Measurements from ENCODE around the gene C5orf58.

C5orf58 gene

DNA sequence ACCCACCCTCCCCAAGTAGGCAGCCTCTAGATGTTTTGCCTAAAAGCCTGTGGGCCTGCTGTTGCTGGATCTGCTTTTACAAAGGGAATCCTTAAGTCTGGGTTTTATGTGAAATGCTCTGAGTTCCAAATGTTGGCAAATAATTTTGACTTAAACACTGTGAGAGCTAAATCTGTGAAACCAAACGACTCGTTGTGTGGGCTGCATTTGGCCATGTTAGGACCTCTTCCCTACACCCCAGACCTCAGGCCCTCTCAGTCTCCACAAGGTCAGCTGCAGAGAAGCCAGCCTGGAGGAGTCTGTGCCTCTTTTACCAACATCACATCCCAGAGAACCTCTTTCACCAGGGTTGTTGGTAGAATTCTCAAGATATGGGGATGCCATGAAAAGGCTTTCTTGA, 55.4 kb downstream of the C5orf58 start:
- H2BK120ac ChIP-seq (ENCODE audit: low read depth, low read length), result no peak overlapping the region
- WGBS (ENCODE audit: extremely low coverage, insufficient coverage, low lambda C conversion rate), result no CpG with 5 or more reads among the region's 2 CpGs

DNA sequence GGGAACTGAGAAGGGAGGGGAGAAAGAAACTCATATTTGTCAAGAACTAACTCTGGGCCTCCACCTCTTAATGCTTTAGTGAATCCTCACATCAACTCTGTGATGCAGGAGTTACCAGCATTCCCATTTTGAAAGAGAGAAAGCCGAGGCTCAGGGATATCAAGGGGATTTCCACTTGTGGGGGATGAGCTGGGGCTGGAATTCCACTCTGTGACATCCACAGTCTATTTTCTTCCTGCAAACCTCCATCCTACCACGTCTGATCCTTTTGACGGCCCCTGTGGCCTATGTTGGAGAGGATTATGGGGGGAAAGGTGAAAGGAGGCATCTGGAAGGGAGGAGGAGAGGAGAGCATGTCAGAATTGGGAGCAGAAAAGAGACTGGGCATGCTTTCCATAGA, 55.8 kb downstream of the C5orf58 start:
- H3K18ac ChIP-seq (ENCODE audit: low read length), result no peak overlapping the region
- no peaks in the 10 kb centered on the region for H3K27me3 ChIP-seq (ENCODE audit: insufficient read depth, low read length, poor library complexity)
- H4K5ac ChIP-seq (ENCODE audit: low read length), result no peak overlapping the region
- H3K36me3 ChIP-seq (ENCODE audit: control insufficient read depth, insufficient read depth, low read length), result no peaks in the 10 kb centered on the region
- no peak overlapping the region for H2AK5ac ChIP-seq (ENCODE audit: low read length)
- no peak overlapping the region for H3K56ac ChIP-seq (ENCODE audit: low read length)
- H2BK120ac ChIP-seq (ENCODE audit: low read depth, low read length), result no peak overlapping the region
- H4K8ac ChIP-seq (ENCODE audit: low read depth, low read length), result no peak overlapping the region
- H2BK5ac ChIP-seq (ENCODE audit: low read length), result no peak overlapping the region
- WGBS (ENCODE audit: extremely low coverage, insufficient coverage, low lambda C conversion rate), result no CpG with 5 or more reads among the region's 3 CpGs
- DNase-seq, result no peak
- no peak overlapping the region for H3K23ac ChIP-seq (ENCODE audit: low read length)
- no peak overlapping the region for H3K4ac ChIP-seq (ENCODE audit: low read depth, low read length)
- no peaks in the 10 kb centered on the region for H3K79me2 ChIP-seq (ENCODE audit: control insufficient read depth, insufficient read depth, low read length)
- H3K9ac ChIP-seq (ENCODE audit: low read length), result no peak overlapping the region
- no peak overlapping the region for H3K4me3 ChIP-seq (ENCODE audit: low read length)
- H3K79me1 ChIP-seq (ENCODE audit: low read length), result no peaks in the 10 kb centered on the region
- H3K4me1 ChIP-seq (ENCODE audit: control insufficient read depth, low read depth, low read length), result peaks cover 2% of the 10 kb centered on the region
- no peak overlapping the region for H2BK15ac ChIP-seq (replicated peaks; ENCODE audit: low read depth)
- no peak overlapping the region for H3K4me2 ChIP-seq (ENCODE audit: low read length)
- no peak overlapping the region for H3K27ac ChIP-seq (ENCODE audit: low read depth, low read length)

More for the DNA sequence above, 55.4 kb downstream of the C5orf58 start:
- Histone ChIP-seq H4K5ac (ENCODE audit: low read length) (no peak overlapping the region), H3K9ac (ENCODE audit: low read length) (no peak overlapping the region), H3K27ac (ENCODE audit: low read depth, low read length) (no peak overlapping the region), H3K79me2 (ENCODE audit: control insufficient read depth, insufficient read depth, low read length) (no peaks in the 10 kb centered on the region), H3K4ac (ENCODE audit: low read depth, low read length) (no peak overlapping the region), H3K4me1 (ENCODE audit: control insufficient read depth, low read depth, low read length) (peaks cover 2% of the 10 kb centered on the region), H2AK5ac (ENCODE audit: low read length) (no peak overlapping the region), H3K4me2 (ENCODE audit: low read length) (no peak overlapping the region), H4K8ac (ENCODE audit: low read depth, low read length) (no peak overlapping the region), H2BK5ac (ENCODE audit: low read length) (no peak overlapping the region), H2BK15ac (replicated peaks; ENCODE audit: low read depth) (no peak overlapping the region), H3K4me3 (ENCODE audit: low read length) (no peak overlapping the region), H3K36me3 (ENCODE audit: control insufficient read depth, insufficient read depth, low read length) (no peaks in the 10 kb centered on the region), H3K27me3 (ENCODE audit: insufficient read depth, low read length, poor library complexity) (no peaks in the 10 kb centered on the region), H3K56ac (ENCODE audit: low read length) (no peak overlapping the region), H3K79me1 (ENCODE audit: low read length) (no peaks in the 10 kb centered on the region), H3K18ac (ENCODE audit: low read length) (no peak overlapping the region), H3K23ac (ENCODE audit: low read length) (no peak overlapping the region)
- no peak for DNase-seq

GRCh38 chr5:170289121-170289520, 56.3 kb downstream of the C5orf58 start:
- Histone ChIP-seq H3K56ac (ENCODE audit: low read length) (no peak overlapping the region), H3K4me2 (ENCODE audit: low read length) (no peak overlapping the region), H3K36me3 (ENCODE audit: control insufficient read depth, insufficient read depth, low read length) (no peaks in the 10 kb centered on the region), H3K23ac (ENCODE audit: low read length) (no peak overlapping the region), H2BK120ac (ENCODE audit: low read depth, low read length) (no peak overlapping the region), H2BK15ac (replicated peaks; ENCODE audit: low read depth) (no peak overlapping the region), H4K5ac (ENCODE audit: low read length) (no peak overlapping the region), H3K18ac (ENCODE audit: low read length) (no peak overlapping the region), H3K4ac (ENCODE audit: low read depth, low read length) (no peak overlapping the region), H2AK5ac (ENCODE audit: low read length) (no peak overlapping the region), H4K8ac (ENCODE audit: low read depth, low read length) (no peak overlapping the region), H3K4me1 (ENCODE audit: control insufficient read depth, low read depth, low read length) (peaks cover 2% of the 10 kb centered on the region), H2BK5ac (ENCODE audit: low read length) (no peak overlapping the region), H3K9ac (ENCODE audit: low read length) (no peak overlapping the region), H3K27ac (ENCODE audit: low read depth, low read length) (no peak overlapping the region), H3K79me1 (ENCODE audit: low read length) (no peaks in the 10 kb centered on the region), H3K79me2 (ENCODE audit: control insufficient read depth, insufficient read depth, low read length) (no peaks in the 10 kb centered on the region), H3K4me3 (ENCODE audit: low read length) (no peak overlapping the region), H3K27me3 (ENCODE audit: insufficient read depth, low read length, poor library complexity) (no peaks in the 10 kb centered on the region)
- no CpG with 5 or more reads among the region's 3 CpGs for WGBS (ENCODE audit: extremely low coverage, insufficient coverage, low lambda C conversion rate)
- DNase-seq, result no peak

GRCh38 chr5:170289764-170290163, 57.0 kb downstream of the C5orf58 start:
- Histone ChIP-seq H3K79me1 (ENCODE audit: low read length) (no peaks in the 10 kb centered on the region), H3K27ac (ENCODE audit: low read depth, low read length) (no peak overlapping the region), H3K4me3 (ENCODE audit: low read length) (no peak overlapping the region), H3K4me2 (ENCODE audit: low read length) (no peak overlapping the region), H2BK5ac (ENCODE audit: low read length) (no peak overlapping the region), H3K56ac (ENCODE audit: low read length) (no peak overlapping the region), H3K79me2 (ENCODE audit: control insufficient read depth, insufficient read depth, low read length) (no peaks in the 10 kb centered on the region), H3K23ac (ENCODE audit: low read length) (no peak overlapping the region), H2AK5ac (ENCODE audit: low read length) (no peak overlapping the region), H4K5ac (ENCODE audit: low read length) (no peak overlapping the region), H2BK120ac (ENCODE audit: low read depth, low read length) (no peak overlapping the region), H3K9ac (ENCODE audit: low read length) (no peak overlapping the region), H2BK15ac (replicated peaks; ENCODE audit: low read depth) (no peak overlapping the region), H3K18ac (ENCODE audit: low read length) (no peak overlapping the region), H3K36me3 (ENCODE audit: control insufficient read depth, insufficient read depth, low read length) (no peaks in the 10 kb centered on the region), H4K8ac (ENCODE audit: low read depth, low read length) (no peak overlapping the region), H3K4ac (ENCODE audit: low read depth, low read length) (no peak overlapping the region), H3K4me1 (ENCODE audit: control insufficient read depth, low read depth, low read length) (peaks cover 2% of the 10 kb centered on the region), H3K27me3 (ENCODE audit: insufficient read depth, low read length, poor library complexity) (no peaks in the 10 kb centered on the region)
- WGBS (ENCODE audit: extremely low coverage, insufficient coverage, low lambda C conversion rate), result no CpG with 5 or more reads among the region's 4 CpGs
- DNase-seq, result no peak

DNA sequence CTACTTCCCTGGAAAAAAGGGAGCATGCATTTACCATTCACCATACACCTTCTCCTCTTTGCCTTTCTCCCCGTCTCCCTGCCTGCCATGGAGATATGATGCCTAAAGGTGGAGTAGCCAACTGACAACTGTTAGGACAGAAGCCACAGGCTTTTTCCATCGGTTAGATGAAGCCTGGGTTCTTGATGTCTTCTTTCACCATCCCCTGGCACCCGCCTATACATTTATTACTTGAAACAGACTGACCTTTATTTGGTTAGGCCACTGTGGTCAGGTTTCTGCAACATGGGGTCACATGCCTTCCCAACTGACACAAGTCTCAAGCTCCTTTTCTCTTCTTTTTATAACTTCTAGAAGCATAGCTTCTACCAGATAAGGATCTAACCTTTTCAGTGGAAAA, 57.7 kb downstream of the C5orf58 start:
- H3K4me2 ChIP-seq (ENCODE audit: low read length), result no peak overlapping the region
- DNase-seq, result no peak
- no peak overlapping the region for H2BK5ac ChIP-seq (ENCODE audit: low read length)
- no peak overlapping the region for H2BK15ac ChIP-seq (replicated peaks; ENCODE audit: low read depth)
- peaks cover 2% of the 10 kb centered on the region for H3K4me1 ChIP-seq (ENCODE audit: control insufficient read depth, low read depth, low read length)
- H3K9ac ChIP-seq (ENCODE audit: low read length), result no peak overlapping the region
- H3K36me3 ChIP-seq (ENCODE audit: control insufficient read depth, insufficient read depth, low read length), result no peaks in the 10 kb centered on the region
- H3K56ac ChIP-seq (ENCODE audit: low read length), result no peak overlapping the region
- H4K5ac ChIP-seq (ENCODE audit: low read length), result no peak overlapping the region
- H3K79me2 ChIP-seq (ENCODE audit: control insufficient read depth, insufficient read depth, low read length), result no peaks in the 10 kb centered on the region
- H3K79me1 ChIP-seq (ENCODE audit: low read length), result no peaks in the 10 kb centered on the region
- no peak overlapping the region for H3K18ac ChIP-seq (ENCODE audit: low read length)
- H3K27ac ChIP-seq (ENCODE audit: low read depth, low read length), result no peak overlapping the region
- WGBS (ENCODE audit: extremely low coverage, insufficient coverage, low lambda C conversion rate), result no CpG with 5 or more reads among the region's 3 CpGs
- H3K27me3 ChIP-seq (ENCODE audit: insufficient read depth, low read length, poor library complexity), result no peaks in the 10 kb centered on the region
- H2AK5ac ChIP-seq (ENCODE audit: low read length), result no peak overlapping the region
- H4K8ac ChIP-seq (ENCODE audit: low read depth, low read length), result no peak overlapping the region
- H3K4ac ChIP-seq (ENCODE audit: low read depth, low read length), result no peak overlapping the region
- H3K4me3 ChIP-seq (ENCODE audit: low read length), result no peak overlapping the region
- no peak overlapping the region for H3K23ac ChIP-seq (ENCODE audit: low read length)
- H2BK120ac ChIP-seq (ENCODE audit: low read depth, low read length), result no peak overlapping the region

All from mesendoderm (in vitro differentiated cells).